Effector memory CD4-positive, alpha-beta T cell (primary cell): ENCODE data around the gene PRPS1.
"Not testable (repeated sequence)": the region's sequence is repeated elsewhere in the genome, so short reads cannot be mapped to it uniquely, and the experiment has no call there.

ENCODE experiments used
- DNase-seq, 3 donors: peaks; one replicate each; pipeline ENCODE4 v3.0.0-alpha.2; 2020
- H3K27ac ChIP-seq: 2 replicates; pipeline ENCODE4 v1.7.0; 2013; ENCODE audit warnings: mild to moderate bottlenecking, low read length, moderate library complexity; ENCODE audit not compliant: insufficient read depth, poor library complexity, severe bottlenecking
- H3K27me3 ChIP-seq: replicated peaks from 2 replicates; pipeline ENCODE4 v1.7.0; 2013; ENCODE audit warnings: mild to moderate bottlenecking, low read length; ENCODE audit not compliant: insufficient read depth, control insufficient read depth, poor library complexity, severe bottlenecking
- H3K36me3 ChIP-seq: 2 replicates; pipeline ENCODE4 v1.7.0; 2013; ENCODE audit warnings: mild to moderate bottlenecking, low read length, moderate library complexity; ENCODE audit not compliant: control insufficient read depth, insufficient read depth
- H3K4me1 ChIP-seq: 2 replicates; pipeline ENCODE4 v1.7.0; 2013; ENCODE audit warnings: low read length, mild to moderate bottlenecking; ENCODE audit not compliant: control insufficient read depth, insufficient read depth, poor library complexity, severe bottlenecking
- H3K4me3 ChIP-seq: 2 replicates; pipeline ENCODE4 v1.7.0; 2013; ENCODE audit warnings: low read length, low read depth, mild to moderate bottlenecking; ENCODE audit not compliant: insufficient read depth, poor library complexity, severe bottlenecking
- H3K9me3 ChIP-seq: 2 replicates; pipeline ENCODE4 v1.7.0; 2013; ENCODE audit warnings: mild to moderate bottlenecking, low read length, moderate library complexity; ENCODE audit not compliant: control insufficient read depth

The PRPS1 gene

GRCh38 chrX:107677909-107678308 lies 49.6 kb downstream of the PRPS1 start:
- Histone ChIP-seq H3K4me3 (no peak overlapping the region), H3K27ac (peak overlapping the region; percentile 99), H3K9me3 (no peaks in the 10 kb centered on the region), H3K27me3 (no peaks in the 10 kb centered on the region), H3K4me1 (peaks cover 60% of the 10 kb centered on the region), H3K36me3 (no peaks in the 10 kb centered on the region)
- no peak for DNase-seq

GRCh38 chrX:107678957-107679740 lies 50.8 kb downstream of the PRPS1 start:
- H3K27ac ChIP-seq, result peak overlapping the region; percentile 99
- peaks cover 49% of the 10 kb centered on the region for H3K4me1 ChIP-seq
- no peaks in the 10 kb centered on the region for H3K9me3 ChIP-seq
- H3K27me3 ChIP-seq, result no peaks in the 10 kb centered on the region
- H3K4me3 ChIP-seq, result no peak overlapping the region
- DNase-seq, result peak; percentile 44 to 68 (median 60)
- H3K36me3 ChIP-seq, result no peaks in the 10 kb centered on the region

- no peaks in the 10 kb centered on the region for H3K36me3 ChIP-seq
- no peak for DNase-seq
- H3K9me3 ChIP-seq, result no peaks in the 10 kb centered on the region
- H3K27ac ChIP-seq, result no peak overlapping the region
- H3K4me1 ChIP-seq, result peaks cover 41% of the 10 kb centered on the region
- H3K27me3 ChIP-seq, result no peaks in the 10 kb centered on the region
- H3K4me3 ChIP-seq, result no peak overlapping the region
Observed at GRCh38 chrX:107682256-107682655, 53.9 kb downstream of the PRPS1 start.

- Histone ChIP-seq H3K36me3 (no peaks in the 10 kb centered on the region), H3K9me3 (no peaks in the 10 kb centered on the region), H3K27me3 (no peaks in the 10 kb centered on the region), H3K27ac (no peak overlapping the region), H3K4me3 (no peak overlapping the region), H3K4me1 (peaks cover 30% of the 10 kb centered on the region)
- DNase-seq, result no peak
Observed at GRCh38 chrX:107683124-107683895, 55.0 kb downstream of the PRPS1 start.

- Histone ChIP-seq H3K4me3 (no peak overlapping the region), H3K4me1 (peaks cover 24% of the 10 kb centered on the region), H3K9me3 (no peaks in the 10 kb centered on the region), H3K27ac (no peak overlapping the region), H3K36me3 (no peaks in the 10 kb centered on the region), H3K27me3 (no peaks in the 10 kb centered on the region)
- no peak for DNase-seq
Observed at GRCh38 chrX:107683931-107684330, 55.6 kb downstream of the PRPS1 start.

- H3K27me3 ChIP-seq, result no peaks in the 10 kb centered on the region
- H3K4me3 ChIP-seq, result no peak overlapping the region
- no peak for DNase-seq
- no peaks in the 10 kb centered on the region for H3K36me3 ChIP-seq
- peaks cover 17% of the 10 kb centered on the region for H3K4me1 ChIP-seq
- peak overlapping the region; percentile 11 for H3K27ac ChIP-seq
- H3K9me3 ChIP-seq, result no peaks in the 10 kb centered on the region
Observed at GRCh38 chrX:107684956-107685385, 56.7 kb downstream of the PRPS1 start.

- H3K27ac ChIP-seq, H3K9me3 ChIP-seq, H3K27me3 ChIP-seq, H3K36me3 ChIP-seq, DNase-seq, H3K4me3 ChIP-seq: not testable (repeated sequence)
- H3K4me1 ChIP-seq, result peaks cover 17% of the 10 kb centered on the region
Observed at GRCh38 chrX:107685586-107685985, 57.3 kb downstream of the PRPS1 start.

- Histone ChIP-seq H3K9me3 (no peaks in the 10 kb centered on the region), H3K4me1 (peaks cover 17% of the 10 kb centered on the region), H3K27me3 (no peaks in the 10 kb centered on the region), H3K36me3 (no peaks in the 10 kb centered on the region), H3K27ac (no peak overlapping the region), H3K4me3 (no peak overlapping the region)
- no peak for DNase-seq
Observed at GRCh38 chrX:107686026-107686425, 57.7 kb downstream of the PRPS1 start.

GRCh38 chrX:107686792-107687191 lies 58.5 kb downstream of the PRPS1 start:
- DNase-seq, result no peak
- no peaks in the 10 kb centered on the region for H3K9me3 ChIP-seq
- H3K27me3 ChIP-seq, result no peaks in the 10 kb centered on the region
- H3K36me3 ChIP-seq, result no peaks in the 10 kb centered on the region
- H3K27ac ChIP-seq, result no peak overlapping the region
- H3K4me3 ChIP-seq, result no peak overlapping the region
- peaks cover 17% of the 10 kb centered on the region for H3K4me1 ChIP-seq

- H3K9me3 ChIP-seq, result no peaks in the 10 kb centered on the region
- H3K36me3 ChIP-seq, result no peaks in the 10 kb centered on the region
- no peak for DNase-seq
- H3K27ac ChIP-seq, result no peak overlapping the region
- H3K4me1 ChIP-seq, result peaks cover 17% of the 10 kb centered on the region
- no peaks in the 10 kb centered on the region for H3K27me3 ChIP-seq
- H3K4me3 ChIP-seq, result no peak overlapping the region
Observed at GRCh38 chrX:107687445-107687844, 59.1 kb downstream of the PRPS1 start.
